GM12878 (cell line): ENCODE results near the gene SSBP3. TPM values are rescaled to one million over a fixed set of nuclear protein-coding genes. Genes with fewer than 3 reads are reported as not detected.

ENCODE experiments used
- ATAC-seq: fragments of 200-7000 bp; cut with Tn5 transposase; 3 replicates; pipeline ENCODE4 v1.9.1; 2020; ENCODE audit warnings: mild to moderate bottlenecking, moderate library complexity
- BruUV-seq: library from RNA; stranded (reverse); fragments of 400-500 nt; replicated peaks from 2 replicates; lab custom pipeline; 2021; lab: Mats Ljungman, UMichigan
- CTCF ChIA-PET: fragments of 300-600 bp; sonication (Branson Sonifier 250); formaldehyde crosslinking; extraction: SDS; loops from one replicate; lab custom pipeline; 2021; ENCODE audit warnings: inconsistent platforms; lab: Yijun Ruan, JAX
- POLR2A ChIA-PET: fragments of 350-600 bp; formaldehyde crosslinking; extraction: SDS; loops from one replicate; lab custom pipeline; 2021; ENCODE audit warnings: inconsistent platforms; lab: Charles Lee
- RAD21 ChIA-PET: fragments of 300-600 bp; sonication (Branson Sonifier 250); formaldehyde crosslinking; loops from one replicate; lab custom pipeline; 2023; ENCODE audit warnings: antibody characterized with exemption; ENCODE audit not compliant: unreplicated experiment; lab: Charles Lee
- SMC1A ChIA-PET: fragments of 300-600 bp; sonication (Branson Sonifier 250); formaldehyde crosslinking; loops from one replicate; lab custom pipeline; 2023; ENCODE audit not compliant: unreplicated experiment, uncharacterized antibody; lab: Charles Lee
- DNase-seq: peaks from one replicate; pipeline ENCODE4 v3.0.0-alpha.2; 2011; ENCODE audit warnings: low read depth, low spot score
- FAIRE-seq: peaks from 3 replicates; lab custom pipeline; 2011; peaks lifted over from hg19 to GRCh38; lab: Jason Lieb, UNC
- H2AFZ ChIP-seq: 2 replicates; pipeline ENCODE4 v1.6.0; 2011; ENCODE audit warnings: low read depth, low read length, control low read depth; ENCODE audit not compliant: control insufficient read depth
- H3K27ac ChIP-seq: 2 replicates; pipeline ENCODE4 v1.5.1; 2011; ENCODE audit warnings: control low read depth; ENCODE audit not compliant: control insufficient read depth, insufficient read depth
- H3K27me3 ChIP-seq, 2 experiments: replicated peaks in 1 of 2; 2 replicates each; pipeline versions ENCODE4 v1.6.0 to v1.6.1; 2011; ENCODE audit warnings: low read length in 1 of 2; ENCODE audit not compliant: control insufficient read depth in 2 of 2, insufficient read depth in 2 of 2
- H3K36me3 ChIP-seq, 2 experiments: 2 replicates each; pipeline ENCODE4 v1.5.1; 2011; ENCODE audit warnings: low read length in 1 of 2; ENCODE audit not compliant: control insufficient read depth in 2 of 2, insufficient read depth in 2 of 2
- H3K4me1 ChIP-seq: 2 replicates; pipeline ENCODE4 v1.6.1; 2011; ENCODE audit warnings: mild to moderate bottlenecking, low read length, moderate library complexity, mixed read lengths; ENCODE audit not compliant: control insufficient read depth, insufficient read depth
- H3K4me2 ChIP-seq: 2 replicates; pipeline ENCODE4 v1.6.0; 2011; ENCODE audit warnings: control low read depth; ENCODE audit not compliant: control insufficient read depth, insufficient read depth
- H3K4me3 ChIP-seq: fragments of 200-600 bp; sonication (generic); 2 replicates; pipeline ENCODE4 v1.5.1; 2016
- H3K79me2 ChIP-seq: 2 replicates; pipeline ENCODE4 v1.6.0; 2011; ENCODE audit warnings: low read length; ENCODE audit not compliant: control insufficient read depth, insufficient read depth
- H3K9ac ChIP-seq: 2 replicates; pipeline ENCODE4 v1.8.0; 2011; ENCODE audit warnings: low read length, control low read depth, mixed read lengths; ENCODE audit not compliant: control insufficient read depth, insufficient read depth
- H3K9me3 ChIP-seq: replicated peaks from 3 replicates; pipeline ENCODE4 v1.5.1; 2011; ENCODE audit warnings: mild to moderate bottlenecking, low read length; ENCODE audit not compliant: control insufficient read depth, insufficient read depth
- H4K20me1 ChIP-seq: 2 replicates; pipeline ENCODE4 v1.6.0; 2011; ENCODE audit not compliant: control insufficient read depth, insufficient read depth
- BCLAF1 ChIP-seq: fragments of 450-650 bp; IDR thresholded peaks from 2 replicates; pipeline ENCODE4 v1.6.1; 2017; ENCODE audit warnings: antibody characterized with exemption, mild to moderate bottlenecking, moderate library complexity
- CHD1 ChIP-seq: IDR thresholded peaks from 2 replicates; pipeline ENCODE4 v1.6.1; 2012; ENCODE audit warnings: low read depth, low read length, improper control_type of control experiment
- DPF2 ChIP-seq: fragments of 450-650 bp; IDR thresholded peaks from 2 replicates; pipeline ENCODE4 v1.6.1; 2017; ENCODE audit warnings: mild to moderate bottlenecking
- EZH2 ChIP-seq: IDR thresholded peaks from 2 replicates; pipeline ENCODE4 v1.6.1; 2012; ENCODE audit warnings: low read depth, mild to moderate bottlenecking, control low read depth, inconsistent platforms, low read length, borderline replicate concordance; ENCODE audit not compliant: control insufficient read depth
- IRF3 ChIP-seq: fragments of 450-650 bp; IDR thresholded peaks from 2 replicates; pipeline ENCODE4 v1.6.1; 2014; ENCODE audit warnings: mild to moderate bottlenecking
- MEF2A ChIP-seq: IDR thresholded peaks from 2 replicates; pipeline ENCODE4 v1.6.1; 2011; ENCODE audit warnings: low read depth, mild to moderate bottlenecking, low read length, moderate library complexity; ENCODE audit not compliant: insufficient read depth
- PML ChIP-seq: IDR thresholded peaks from 2 replicates; pipeline ENCODE4 v1.6.1; 2012; ENCODE audit warnings: low read length, inconsistent platforms
- RAD21 ChIP-seq: IDR thresholded peaks from 2 replicates; pipeline ENCODE4 v1.6.1; 2011; ENCODE audit warnings: mild to moderate bottlenecking, low read depth, low read length, moderate library complexity; ENCODE audit not compliant: insufficient read depth
- RB1 ChIP-seq: fragments of 450-650 bp; formaldehyde crosslinking; IDR thresholded peaks from 2 replicates; pipeline ENCODE4 v1.6.1; 2017; ENCODE audit warnings: mild to moderate bottlenecking, borderline replicate concordance
- RELA ChIP-seq: fragments of 450-650 bp; IDR thresholded peaks from 2 replicates; pipeline ENCODE4 v1.8.0; 2014; ENCODE audit warnings: borderline replicate concordance; ENCODE audit not compliant: partially characterized antibody
- RFX5 ChIP-seq: IDR thresholded peaks from 2 replicates; pipeline ENCODE4 v1.6.1; 2011; ENCODE audit warnings: low read depth, low read length, improper control_type of control experiment
- STAT3 ChIP-seq: IDR thresholded peaks from 2 replicates; pipeline ENCODE4 v1.6.1; 2011; ENCODE audit warnings: low read depth, low read length, improper control_type of control experiment
- SUPT20H ChIP-seq: IDR thresholded peaks from 2 replicates; pipeline ENCODE4 v1.6.1; 2011; ENCODE audit warnings: low read depth, mild to moderate bottlenecking, low read length, moderate library complexity, borderline replicate concordance; ENCODE audit not compliant: control insufficient read depth
- YY1 ChIP-seq: IDR thresholded peaks from 2 replicates; pipeline ENCODE4 v1.6.1; 2011; ENCODE audit warnings: low read depth, mild to moderate bottlenecking, low read length
- ZBED1 ChIP-seq: IDR thresholded peaks from 2 replicates; pipeline ENCODE4 v1.6.1; 2016; ENCODE audit warnings: borderline replicate concordance
- ZNF217 ChIP-seq: fragments of 450-650 bp; IDR thresholded peaks from 2 replicates; pipeline ENCODE4 v1.6.1; 2017; ENCODE audit warnings: antibody characterized with exemption, mild to moderate bottlenecking
- ZNF384 ChIP-seq: IDR thresholded peaks from 2 replicates; pipeline ENCODE4 v1.6.1; 2012; ENCODE audit warnings: low read depth, mild to moderate bottlenecking, low read length, improper control_type of control experiment, borderline replicate concordance
- WGBS: methylation state at CpG from one replicate; pipeline ENCODE4 v1.1.6; 2016; ENCODE audit warnings: low lambda C conversion rate; ENCODE audit not compliant: insufficient replicate concordance, insufficient coverage; ENCODE audit errors: missing lambda C conversion rate; 5-methylcytosine and 5-hydroxymethylcytosine counted together
- in situ Hi-C: fragments of 300-500 bp; cut with MboI; formaldehyde crosslinking; loops from 9 replicates; pipeline ENCODE4 v1.14.3; 2018; ENCODE audit warnings: mixed read lengths
- intact Hi-C: fragments of 100-400 bp; cut with micrococcal nuclease; formaldehyde crosslinking; loops from one replicate; pipeline ENCODE4 v1.14.2; 2022; ENCODE audit not compliant: unreplicated experiment
- polyA plus RNA-seq, 11 experiments: library from polyadenylated mRNA; depleted of rRNA in 4 of 11; unstranded in 6 of 11; stranded (reverse) in 5 of 11; fragments of >200 nt; fragmentation: Nextera tagmentation in 4 of 11; fragmentation: Illumina TruSeq in 1 of 11; extraction: Ambion mirVana in 4 of 11; extraction: Trizol in 1 of 11; gene quantifications; 1 replicate in 1 of 11; 2 replicates in 10 of 11; pipeline versions ENCODE4 v1.2.1 to v1.2.3, GENCODE V29; 2011 to 2016; ENCODE audit warnings: inconsistent platforms in 2 of 11, missing spikeins in 2 of 11, low read depth in 1 of 11
- total RNA-seq, 4 experiments: library from RNA; depleted of rRNA in 3 of 4; stranded (reverse); fragments of >200 nt in 3 of 4; fragmentation: Illumina TruSeq in 1 of 4; extraction: Trizol in 1 of 4; gene quantifications; 2 replicates each; pipeline versions ENCODE4 v1.2.1 to v1.2.3, GENCODE V29; 2013 to 2021

Gene SSBP3
- total and polyA plus RNA-seq, 10 of the 15 experiments (the other 5 are each of a cell fraction or from before 2014, with no cell fraction given) = 4.1 to 51.7 (median 17.1) TPM

- TF ChIP-seq IRF3 (no peak), ZBED1 (no peak), RFX5 (no peak)
- TF ChIP-seq, all 136 proteins: peak for 0
These were observed 64.4 kb downstream of the SSBP3 start (continued) for GRCh38 chr1:54341763-54342162.

- ChIA-PET CTCF (no interaction called here), RAD21 (no interaction called here), POLR2A (no interaction called here), SMC1A (no interaction called here)
- Histone ChIP-seq H3K27me3 (no peaks in the 10 kb centered on the region), H3K79me2 (no peaks in the 10 kb centered on the region), H3K27ac (no peak overlapping the region), H4K20me1 (no peaks in the 10 kb centered on the region), H3K36me3 (peaks cover 0 to 2% of the 10 kb centered on the region in 2 experiments; a peak in 3 of 4 replicates), H3K4me1 (no peaks in the 10 kb centered on the region), H3K4me2 (no peak overlapping the region), H3K4me3 (no peak overlapping the region), H3K9ac (no peak overlapping the region), H2AFZ (no peak overlapping the region), H3K9me3 (no peaks in the 10 kb centered on the region)
- intact Hi-C loops = no loop called here
- FAIRE-seq (no peak), ATAC-seq (no peak), DNase-seq (no peak)
- 83% methylated on average over 5 of the region's 5 CpGs for WGBS
- no peak for TF ChIP-seq CHD1
- no peak for TF ChIP-seq EZH2
- no peak for TF ChIP-seq YY1
- TF ChIP-seq ZNF217 = no peak
- no peak for TF ChIP-seq RB1
- no peak for TF ChIP-seq DPF2
- no peak for TF ChIP-seq RAD21
- TF ChIP-seq RELA = no peak
- no peak for TF ChIP-seq SUPT20H
- no peak for TF ChIP-seq STAT3
- no peak for TF ChIP-seq PML
- no peak for TF ChIP-seq BCLAF1
- no peak for TF ChIP-seq ZNF384
- no peak for TF ChIP-seq MEF2A
- in situ Hi-C loops = no loop called here
- no TSS peak for BruUV-seq
These were observed 65.3 kb downstream of the SSBP3 start for GRCh38 chr1:54340878-54341277.
